ENCODE data around the gene SLC25A40.
"Not testable (repeated sequence)": the region's sequence is repeated elsewhere in the genome, so short reads cannot be mapped to it uniquely, and the experiment has no call there.

SLC25A40 gene

GRCh38 chr7:87876040-87876868 is at the start of gene SLC25A40, which contains the start of gene DBF4:
Gene SLC25A40 (minus strand): TSS chr7:87876360. CDS start chr7:87858727, 17,633 bp downstream.
Gene DBF4 (plus strand): TSS chr7:87876493. CDS start chr7:87876733, 240 bp downstream.
- peak; percentile 92 to 94 for DNase-seq (ENCODE audit: extremely low read depth in 1 of 2, low read depth in 1 of 2)

- not testable (repeated sequence) for DNase-seq (ENCODE audit: extremely low read depth in 1 of 2, low read depth in 1 of 2)
These were observed 46.7 kb upstream of the SLC25A40 start for GRCh38 chr7:87922759-87923395.

GRCh38 chr7:87920578-87920977 is 44.4 kb upstream of the SLC25A40 start:
- no peak for DNase-seq (ENCODE audit: extremely low read depth in 1 of 2, low read depth in 1 of 2)

GRCh38 chr7:87919875-87920274 is 43.7 kb upstream of the SLC25A40 start:
- no peak for DNase-seq (ENCODE audit: extremely low read depth in 1 of 2, low read depth in 1 of 2)

- no peak for DNase-seq (ENCODE audit: extremely low read depth in 1 of 2, low read depth in 1 of 2)
These were observed 42.6 kb upstream of the SLC25A40 start for GRCh38 chr7:87918740-87919139.

GRCh38 chr7:87912121-87912520 is 36.0 kb upstream of the SLC25A40 start:
- no peak for DNase-seq (ENCODE audit: extremely low read depth in 1 of 2, low read depth in 1 of 2)

- not testable (repeated sequence) for DNase-seq (ENCODE audit: extremely low read depth in 1 of 2, low read depth in 1 of 2)
These were observed 32.7 kb upstream of the SLC25A40 start for GRCh38 chr7:87908814-87909213.

- not testable (repeated sequence) for DNase-seq (ENCODE audit: extremely low read depth in 1 of 2, low read depth in 1 of 2)
These were observed 31.2 kb upstream of the SLC25A40 start for GRCh38 chr7:87907136-87907906.

GRCh38 chr7:87899255-87899654 is 23.1 kb upstream of the SLC25A40 start:
- DNase-seq (ENCODE audit: extremely low read depth in 1 of 2, low read depth in 1 of 2), result no peak

- DNase-seq (ENCODE audit: extremely low read depth in 1 of 2, low read depth in 1 of 2), result no peak
These were observed 19.2 kb upstream of the SLC25A40 start for GRCh38 chr7:87895363-87895762.

- no peak for DNase-seq (ENCODE audit: extremely low read depth in 1 of 2, low read depth in 1 of 2)
These were observed 10.7 kb upstream of the SLC25A40 start for GRCh38 chr7:87886875-87887274.

GRCh38 chr7:87885018-87885417 is 8.9 kb upstream of the SLC25A40 start:
- no peak for DNase-seq (ENCODE audit: extremely low read depth in 1 of 2, low read depth in 1 of 2)

- DNase-seq (ENCODE audit: extremely low read depth in 1 of 2, low read depth in 1 of 2), result no peak
These were observed 6.2 kb upstream of the SLC25A40 start for GRCh38 chr7:87882151-87882937.

- no peak for DNase-seq (ENCODE audit: extremely low read depth in 1 of 2, low read depth in 1 of 2)
These were observed 2.1 kb upstream of the SLC25A40 start for GRCh38 chr7:87878208-87878735.

- DNase-seq (ENCODE audit: extremely low read depth in 1 of 2, low read depth in 1 of 2), result no peak
These were observed 1.3 kb upstream of the SLC25A40 start for GRCh38 chr7:87877366-87878040.

- peak; percentile 22 to 26 for DNase-seq (ENCODE audit: extremely low read depth in 1 of 2, low read depth in 1 of 2)
These were observed 692 bp upstream of the SLC25A40 start for GRCh38 chr7:87876869-87877234.

- DNase-seq (ENCODE audit: extremely low read depth in 1 of 2, low read depth in 1 of 2), result peak in 1 of 2 donors; percentile 3
These were observed 765 bp downstream of the SLC25A40 start for GRCh38 chr7:87875151-87876039.

GRCh38 chr7:87874066-87874465 is 2.1 kb downstream of the SLC25A40 start:
- no peak for DNase-seq (ENCODE audit: extremely low read depth in 1 of 2, low read depth in 1 of 2)

- DNase-seq (ENCODE audit: extremely low read depth in 1 of 2, low read depth in 1 of 2), result not testable (repeated sequence)
These were observed 2.8 kb downstream of the SLC25A40 start for GRCh38 chr7:87873328-87873727.
